Esophagus squamous epithelium (tissue), 5 donors: ENCODE results near the gene ASB2. TPM values are rescaled to one million over a fixed set of nuclear protein-coding genes. Genes with fewer than 3 reads are reported as not detected.

Experiments
- DNase-seq: peaks from one replicate; lab custom pipeline; 2025; lab: John Stamatoyannopoulos, UW
- H3K27ac ChIP-seq, 4 donors: fragments of 200-600 bp; sonication (generic); one replicate each; pipeline ENCODE4 v1.5.1; 2016 to 2019; ENCODE audit warnings: mild to moderate bottlenecking in 1 of 4
- H3K27me3 ChIP-seq, 4 donors: fragments of 200-600 bp; sonication (generic); 1 replicate in 3 of 4; 2 replicates in 1 of 4; pipeline versions ENCODE4 v1.5.1 to v1.6.0; 2017 to 2021; ENCODE audit warnings: antibody characterized with exemption in 1 of 4
- H3K36me3 ChIP-seq, 3 donors: fragments of 200-600 bp; sonication (generic); one replicate each; pipeline ENCODE4 v1.5.1; 2016 to 2019
- H3K4me1 ChIP-seq, 3 donors: fragments of 200-600 bp; sonication (generic); one replicate each; pipeline ENCODE4 v1.5.1; 2017 to 2019
- H3K4me3 ChIP-seq, 4 donors: fragments of 200-600 bp; sonication (generic); 1 replicate in 3 of 4; 2 replicates in 1 of 4; pipeline ENCODE4 v1.5.1; 2016 to 2019; ENCODE audit warnings: mild to moderate bottlenecking in 2 of 4, moderate library complexity in 1 of 4
- H3K9me3 ChIP-seq, 3 donors: fragments of 200-600 bp; sonication (generic); one replicate each; pipeline ENCODE4 v1.5.1; 2016 to 2019
- POLR2A ChIP-seq, 4 donors: fragments of 450-650 bp; IDR thresholded peaks; one replicate each; pipeline ENCODE4 v1.6.1; 2017; ENCODE audit warnings: antibody characterized with exemption in 4 of 4, mild to moderate bottlenecking in 4 of 4, moderate library complexity in 3 of 4
- WGBS, 2 donors: methylation state at CpG; one replicate each; pipeline ENCODE4 v1.1.5; 2018; 5-methylcytosine and 5-hydroxymethylcytosine counted together
- intact Hi-C: fragments of 100-400 bp; cut with DNase I; formaldehyde crosslinking; loops from one replicate; pipeline ENCODE4 v1.15.0; 2022
- total RNA-seq, 4 donors: library from RNA; depleted of rRNA; stranded (reverse); fragments of >200 nt; gene quantifications; one replicate each; pipeline ENCODE4 v1.1.0, GENCODE V29; 2016
- TF ChIP-seq, protein P1 (sequence below), 6 experiments: fragments of 450-650 bp in 4 of 6; fragments of 200-600 bp in 2 of 6; sonication (generic) in 2 of 6; IDR thresholded peaks; one replicate each; pipeline ENCODE4 v1.5.1; 2016 to 2019; ENCODE audit warnings: antibody characterized with exemption in 6 of 6, mild to moderate bottlenecking in 4 of 6, moderate library complexity in 4 of 6
- donor health status: DM: yes; HTN: yes; CAD: no.

Gene ASB2
- total RNA-seq, 4 donors from 2014 or later: 0.83 to 8.8 (median 3.7) TPM

DNA sequence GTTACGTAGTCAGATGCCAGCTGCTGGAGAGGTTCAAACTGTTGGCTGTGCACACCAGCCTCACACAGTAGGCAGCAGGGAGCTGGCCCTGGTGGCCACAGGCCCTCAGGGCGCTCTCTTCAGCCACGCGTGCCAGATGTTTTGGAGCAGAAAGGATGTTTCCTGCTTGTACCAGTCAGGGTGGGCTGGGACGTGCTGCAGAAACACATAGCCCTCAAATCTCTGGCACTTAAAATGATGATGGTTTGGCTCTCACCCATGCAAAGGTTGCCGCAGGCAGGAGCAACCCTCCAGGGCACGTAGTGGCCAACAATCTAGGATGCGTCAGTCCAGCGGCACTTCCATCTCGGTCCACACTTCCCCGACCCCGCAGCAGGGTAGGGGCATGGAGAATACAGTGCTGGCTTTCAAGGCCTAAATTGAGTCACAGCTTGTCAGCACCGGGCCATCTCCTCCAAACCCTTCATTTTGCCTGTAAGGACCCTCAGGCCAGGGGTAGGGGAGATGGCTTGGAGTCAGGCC, 50.9 kb downstream of the ASB2 start:
- no peak for DNase-seq
- intact Hi-C loops: no loop called here
- 78 to 90% methylated on average over 2 to 7 of the region's 13 CpGs for WGBS, 2 donors
- H3K9me3 ChIP-seq: no peaks in the 10 kb centered on the region
- no peaks in the 10 kb centered on the region for H3K27me3 ChIP-seq
- no peaks in the 10 kb centered on the region for H3K36me3 ChIP-seq
- no peak overlapping the region for H3K27ac ChIP-seq
- TF ChIP-seq, protein P1, sequence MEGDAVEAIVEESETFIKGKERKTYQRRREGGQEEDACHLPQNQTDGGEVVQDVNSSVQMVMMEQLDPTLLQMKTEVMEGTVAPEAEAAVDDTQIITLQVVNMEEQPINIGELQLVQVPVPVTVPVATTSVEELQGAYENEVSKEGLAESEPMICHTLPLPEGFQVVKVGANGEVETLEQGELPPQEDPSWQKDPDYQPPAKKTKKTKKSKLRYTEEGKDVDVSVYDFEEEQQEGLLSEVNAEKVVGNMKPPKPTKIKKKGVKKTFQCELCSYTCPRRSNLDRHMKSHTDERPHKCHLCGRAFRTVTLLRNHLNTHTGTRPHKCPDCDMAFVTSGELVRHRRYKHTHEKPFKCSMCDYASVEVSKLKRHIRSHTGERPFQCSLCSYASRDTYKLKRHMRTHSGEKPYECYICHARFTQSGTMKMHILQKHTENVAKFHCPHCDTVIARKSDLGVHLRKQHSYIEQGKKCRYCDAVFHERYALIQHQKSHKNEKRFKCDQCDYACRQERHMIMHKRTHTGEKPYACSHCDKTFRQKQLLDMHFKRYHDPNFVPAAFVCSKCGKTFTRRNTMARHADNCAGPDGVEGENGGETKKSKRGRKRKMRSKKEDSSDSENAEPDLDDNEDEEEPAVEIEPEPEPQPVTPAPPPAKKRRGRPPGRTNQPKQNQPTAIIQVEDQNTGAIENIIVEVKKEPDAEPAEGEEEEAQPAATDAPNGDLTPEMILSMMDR (IDR thresholded peaks at IDR 0.05): no peak
- no peak for TF ChIP-seq POLR2A (IDR thresholded peaks at IDR 0.05)
- peaks cover 0 to 18% (median 0%) of the 10 kb centered on the region in 3 donors for H3K4me1 ChIP-seq
- no peak overlapping the region for H3K4me3 ChIP-seq

DNA sequence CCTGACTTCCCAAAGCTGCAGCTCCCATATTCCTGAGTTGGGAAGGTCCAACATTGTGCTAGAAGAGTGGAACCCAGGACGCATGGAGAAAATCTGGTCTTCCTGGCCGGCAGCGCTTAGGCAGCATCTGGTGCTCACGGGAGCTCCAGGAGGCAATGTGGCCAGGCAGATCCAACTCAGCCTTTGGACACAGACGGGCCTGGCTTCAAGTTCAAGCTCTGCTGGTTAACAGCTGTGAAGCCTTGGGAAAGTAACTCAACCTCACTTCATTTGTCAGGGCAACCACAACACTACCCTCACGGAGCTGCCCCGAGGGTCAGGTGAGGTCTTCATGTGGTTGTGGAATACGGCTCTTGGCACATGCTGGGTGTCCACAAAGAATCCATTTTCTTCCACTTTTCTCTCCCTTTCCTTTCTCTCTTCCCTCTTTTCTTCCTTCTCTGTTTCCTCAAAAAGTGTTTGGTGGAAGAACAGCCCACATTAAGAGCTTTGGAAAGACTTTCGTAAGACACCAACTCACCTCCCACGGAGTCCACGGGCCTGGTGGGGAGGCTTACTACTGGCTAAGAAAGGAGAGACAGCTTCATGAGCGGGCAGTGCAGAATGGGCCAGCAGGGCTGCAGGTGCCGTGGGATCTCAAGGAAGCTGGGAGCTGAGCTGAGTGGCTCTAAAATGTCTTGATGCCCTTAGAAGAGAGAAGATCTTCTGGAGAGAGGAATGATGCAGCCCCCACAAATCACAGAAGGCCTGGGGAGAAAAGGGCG, 51.6 kb downstream of the ASB2 start:
- 86 to 94% methylated on average over 9 of the region's 14 CpGs for WGBS, 2 donors
- DNase-seq: no peak
- Histone ChIP-seq H3K4me1 (peaks cover 0 to 16% (median 0%) of the 10 kb centered on the region in 3 donors), H3K27me3 (no peaks in the 10 kb centered on the region), H3K9me3 (no peaks in the 10 kb centered on the region), H3K36me3 (no peaks in the 10 kb centered on the region), H3K27ac (no peak overlapping the region), H3K4me3 (no peak overlapping the region)
- TF ChIP-seq POLR2A (IDR thresholded peaks at IDR 0.05): no peak
- TF ChIP-seq, protein P1 (IDR thresholded peaks at IDR 0.05): no peak
- intact Hi-C loops: no loop called here

- DNase-seq: no peak
- Histone ChIP-seq H3K36me3 (no peaks in the 10 kb centered on the region), H3K4me1 (peaks cover 0 to 13% (median 0%) of the 10 kb centered on the region in 3 donors), H3K9me3 (no peaks in the 10 kb centered on the region), H3K27ac (no peak overlapping the region), H3K4me3 (no peak overlapping the region), H3K27me3 (no peaks in the 10 kb centered on the region)
- TF ChIP-seq POLR2A (IDR thresholded peaks at IDR 0.05): no peak
- TF ChIP-seq, protein P1 (IDR thresholded peaks at IDR 0.05): no peak
- 94% methylated on average over 5 of the region's 8 CpGs for WGBS, 2 donors
- intact Hi-C loops: no loop called here
These were observed 52.7 kb downstream of the ASB2 start for GRCh38 chr14:93923626-93924025.

DNA sequence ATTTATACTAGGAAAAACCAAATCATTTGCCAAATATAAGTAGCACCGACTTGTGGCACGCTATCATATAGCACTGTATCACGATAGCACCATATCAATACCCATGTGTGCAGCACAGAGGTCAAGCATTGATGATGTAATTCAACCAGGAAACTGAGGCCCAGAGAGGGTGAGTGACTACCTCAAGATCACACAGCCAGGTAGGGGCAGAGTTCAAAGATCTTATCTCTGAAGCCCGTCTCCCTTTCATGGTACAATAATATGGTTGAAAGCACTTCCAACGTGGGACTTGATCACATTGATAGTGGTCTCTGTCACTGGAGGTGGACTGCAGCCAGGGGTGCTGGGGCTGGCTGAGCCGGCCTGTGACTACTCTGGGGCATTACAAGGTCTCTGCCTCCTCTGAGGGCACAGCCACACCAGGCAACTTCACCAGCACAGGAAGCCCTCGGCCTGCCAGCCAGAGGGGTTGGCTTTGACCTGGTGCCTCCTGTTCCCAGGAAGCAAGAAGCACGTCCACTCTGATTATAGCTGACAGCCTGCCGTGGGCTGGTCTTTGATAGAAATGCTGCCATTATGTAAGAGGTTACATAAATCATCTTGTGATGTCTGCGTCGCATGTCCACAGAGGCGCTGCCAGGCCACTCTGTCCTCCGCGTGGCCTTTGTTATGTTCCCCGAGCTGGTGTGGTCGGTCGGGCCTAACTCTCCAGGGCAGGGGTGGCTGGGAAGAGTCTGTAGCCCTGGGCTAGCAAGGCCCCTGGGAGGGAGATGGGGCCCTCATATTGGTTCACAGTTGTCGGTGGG, 55.2 kb downstream of the ASB2 start:
- Histone ChIP-seq H3K27me3 (no peaks in the 10 kb centered on the region), H3K9me3 (no peaks in the 10 kb centered on the region), H3K4me3 (no peak overlapping the region), H3K27ac (no peak overlapping the region), H3K4me1 (peaks cover 0 to 2% (median 0%) of the 10 kb centered on the region in 3 donors), H3K36me3 (no peaks in the 10 kb centered on the region)
- DNase-seq: no peak
- intact Hi-C loops: no loop called here
- WGBS, 2 donors: 78 to 79% methylated on average over 8 to 10 of the region's 18 CpGs
- TF ChIP-seq, protein P1 (IDR thresholded peaks at IDR 0.05): no peak
- no peak for TF ChIP-seq POLR2A (IDR thresholded peaks at IDR 0.05)
